Mammary epithelial cell (primary cell): Measurements from ENCODE around the gene ZNF48.

Experiments used
- CTCF ChIP-seq, 2 donors: IDR thresholded peaks in 1 of 2; conservative IDR thresholded peaks in 1 of 2; 2 replicates each; pipeline ENCODE4 v1.5.1; 2011 to 2012; ENCODE audit warnings: inconsistent platforms in 2 of 2, low read length in 2 of 2, mild to moderate bottlenecking in 2 of 2, control low read depth in 1 of 2, low read depth in 1 of 2; ENCODE audit not compliant: insufficient read depth in 1 of 2; ENCODE audit errors: extremely low read depth in 1 of 2
- EZH2 ChIP-seq: IDR thresholded peaks from 2 replicates; pipeline ENCODE4 v1.6.1; 2012; ENCODE audit warnings: low read length, inconsistent platforms, borderline replicate concordance

DNA sequence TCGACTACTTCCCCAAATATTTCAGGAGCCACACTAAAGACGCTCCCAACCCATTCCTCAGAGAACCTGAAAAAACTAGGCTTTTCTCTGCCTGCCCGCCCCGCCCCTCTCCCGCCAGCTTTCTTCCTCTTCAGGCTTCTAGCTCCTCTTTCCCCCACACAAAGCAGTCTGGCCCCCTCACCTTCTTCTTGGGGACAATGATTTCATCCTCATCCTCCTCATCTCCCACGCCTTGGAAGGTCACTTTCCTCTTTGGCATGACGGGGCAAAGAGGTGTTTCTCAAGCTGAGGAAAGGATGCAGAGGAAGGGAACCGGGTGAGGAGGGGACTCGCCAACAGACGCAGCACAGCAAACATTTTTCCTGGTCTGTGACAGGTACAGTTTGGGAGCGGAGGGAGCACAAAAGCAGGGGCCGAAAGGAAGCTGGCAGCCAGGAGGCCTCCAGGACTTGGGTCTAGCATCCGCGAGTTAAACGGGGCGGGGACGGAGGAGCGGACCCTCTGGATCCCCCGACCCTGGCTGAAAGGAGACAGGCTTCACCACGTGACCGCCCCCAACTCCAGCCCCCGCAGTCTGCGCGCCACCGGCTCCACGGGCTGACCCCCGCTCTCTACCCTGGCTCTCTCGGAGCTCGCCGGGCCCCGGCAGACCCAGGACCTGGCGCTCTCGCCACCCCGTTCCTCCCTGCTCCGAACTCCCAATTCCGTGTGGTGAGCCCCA lies 40.6 kb upstream of the ZNF48 start:
- TF ChIP-seq EZH2 (no peak), CTCF (conservative IDR thresholded peaks at IDR 0.05 in 1 of 2, IDR thresholded peaks at IDR 0.05 in 1 of 2; ENCODE audit: extremely low read depth in 1 of 2, insufficient read depth in 1 of 2, low read depth in 1 of 2, low read length in 2 of 2) (no peak)
